Mesodermal cell (in vitro differentiated cells): ENCODE data around the gene PLA2G4E.

ENCODE experiments used
- H3K27ac ChIP-seq: 2 replicates; pipeline ENCODE4 v1.7.0; 2013; ENCODE audit warnings: mild to moderate bottlenecking, low read depth, low read length, moderate library complexity; ENCODE audit not compliant: severe bottlenecking
- H3K36me3 ChIP-seq: 2 replicates; pipeline ENCODE4 v1.7.1; 2013; ENCODE audit warnings: mild to moderate bottlenecking, low read length, moderate library complexity; ENCODE audit not compliant: control insufficient read depth, insufficient read depth
- H3K4me1 ChIP-seq: one replicate; pipeline ENCODE4 v1.7.1; 2013; ENCODE audit warnings: mild to moderate bottlenecking, low read length; ENCODE audit not compliant: insufficient read depth, control insufficient read depth, poor library complexity, severe bottlenecking
- H3K4me3 ChIP-seq: 2 replicates; pipeline ENCODE4 v1.7.0; 2013; ENCODE audit warnings: low read length, control low read depth, mild to moderate bottlenecking; ENCODE audit not compliant: insufficient read depth, poor library complexity, severe bottlenecking; ENCODE audit errors: extremely low read depth
- H3K9me3 ChIP-seq: 2 replicates; pipeline ENCODE4 v1.7.1; 2013; ENCODE audit warnings: mild to moderate bottlenecking, low read length, moderate library complexity; ENCODE audit not compliant: control insufficient read depth
- WGBS, 2 experiments: methylation state at CpG; one replicate each; pipeline ENCODE4 v1.1.5; 2013; ENCODE audit warnings: missing lambda C conversion rate in 2 of 2; ENCODE audit not compliant: insufficient coverage in 2 of 2; 5-methylcytosine and 5-hydroxymethylcytosine counted together

PLA2G4E gene

DNA sequence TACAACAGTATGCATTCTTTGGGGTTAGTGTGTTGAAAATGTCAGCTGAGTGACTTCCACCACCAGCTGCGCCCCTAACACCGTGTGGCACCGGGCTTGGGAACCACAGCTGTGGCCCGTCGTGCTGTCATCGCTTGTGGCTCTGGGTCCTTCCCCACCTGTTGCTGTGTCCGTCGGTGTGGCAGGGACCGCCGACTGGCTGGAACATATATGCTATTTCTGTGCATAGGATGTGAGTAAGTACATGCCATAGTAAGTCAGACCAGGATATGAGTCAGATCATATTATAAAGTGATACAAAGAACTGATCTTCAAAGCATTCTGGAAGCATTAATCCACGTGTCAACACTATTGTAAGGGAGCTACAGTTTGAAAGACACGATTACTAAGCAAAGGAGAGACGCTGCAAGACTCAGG lies 80.4 kb downstream of the PLA2G4E start:
- 94 to 98% methylated on average over 9 to 11 of the region's 13 CpGs for WGBS, 2 experiments
- Histone ChIP-seq H3K27ac (peak overlapping the region; percentile 39), H3K4me1 (peaks cover 60% of the 10 kb centered on the region), H3K9me3 (no peaks in the 10 kb centered on the region), H3K36me3 (peaks cover 45% of the 10 kb centered on the region), H3K4me3 (no peak overlapping the region)

DNA sequence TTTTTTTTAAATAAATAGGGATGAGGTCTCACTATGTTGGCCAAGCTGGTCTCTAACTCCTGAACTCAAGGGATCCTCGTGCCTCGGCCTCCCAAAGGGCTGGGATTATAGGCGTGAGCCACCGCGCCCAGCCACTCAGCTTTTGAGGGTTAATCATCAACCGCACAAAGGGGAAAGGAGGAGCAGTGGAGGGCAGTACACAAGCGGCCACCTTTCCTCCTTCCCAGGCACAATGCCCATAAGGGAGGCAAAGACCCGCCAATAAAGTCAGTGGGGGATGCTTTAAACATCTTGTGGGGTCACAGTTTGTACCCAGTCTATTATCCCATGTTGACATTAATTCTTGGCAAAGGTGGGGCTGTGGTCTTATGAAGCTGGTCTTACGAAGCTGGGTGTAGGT lies 80.9 kb downstream of the PLA2G4E start:
- H3K36me3 ChIP-seq, result peaks cover 45% of the 10 kb centered on the region
- no peaks in the 10 kb centered on the region for H3K9me3 ChIP-seq
- H3K27ac ChIP-seq, result no peak overlapping the region
- H3K4me1 ChIP-seq, result peaks cover 56% of the 10 kb centered on the region
- no peak overlapping the region for H3K4me3 ChIP-seq
- WGBS, 2 experiments, result 100% methylated on average over 1 to 4 of the region's 9 CpGs

DNA sequence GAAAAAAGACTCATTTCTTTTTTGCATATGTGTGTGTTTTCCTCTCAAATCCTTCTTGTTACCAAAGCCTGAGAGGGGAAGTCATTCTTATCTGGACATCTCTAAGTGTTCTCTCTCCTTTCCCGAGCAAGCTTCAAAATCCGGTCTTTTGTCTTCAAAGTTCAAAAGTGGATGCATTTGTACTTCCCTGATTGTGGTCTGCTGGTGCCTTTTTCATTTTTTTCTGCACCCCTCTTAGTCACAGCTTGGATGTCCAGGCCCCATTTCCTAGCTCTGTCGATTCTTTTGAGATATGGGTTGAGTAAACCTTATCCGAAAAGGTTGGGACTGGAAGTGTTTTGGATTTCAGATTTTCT lies 83.3 kb downstream of the PLA2G4E start:
- Histone ChIP-seq H3K9me3 (no peaks in the 10 kb centered on the region), H3K4me1 (peaks cover 53% of the 10 kb centered on the region), H3K36me3 (peaks cover 42% of the 10 kb centered on the region), H3K4me3 (no peak overlapping the region), H3K27ac (peak overlapping the region; percentile 62)
- 100% methylated on average over 1 of the region's 4 CpGs; no CpG with 5 or more reads in 1 of the 2 experiments for WGBS, 2 experiments

DNA sequence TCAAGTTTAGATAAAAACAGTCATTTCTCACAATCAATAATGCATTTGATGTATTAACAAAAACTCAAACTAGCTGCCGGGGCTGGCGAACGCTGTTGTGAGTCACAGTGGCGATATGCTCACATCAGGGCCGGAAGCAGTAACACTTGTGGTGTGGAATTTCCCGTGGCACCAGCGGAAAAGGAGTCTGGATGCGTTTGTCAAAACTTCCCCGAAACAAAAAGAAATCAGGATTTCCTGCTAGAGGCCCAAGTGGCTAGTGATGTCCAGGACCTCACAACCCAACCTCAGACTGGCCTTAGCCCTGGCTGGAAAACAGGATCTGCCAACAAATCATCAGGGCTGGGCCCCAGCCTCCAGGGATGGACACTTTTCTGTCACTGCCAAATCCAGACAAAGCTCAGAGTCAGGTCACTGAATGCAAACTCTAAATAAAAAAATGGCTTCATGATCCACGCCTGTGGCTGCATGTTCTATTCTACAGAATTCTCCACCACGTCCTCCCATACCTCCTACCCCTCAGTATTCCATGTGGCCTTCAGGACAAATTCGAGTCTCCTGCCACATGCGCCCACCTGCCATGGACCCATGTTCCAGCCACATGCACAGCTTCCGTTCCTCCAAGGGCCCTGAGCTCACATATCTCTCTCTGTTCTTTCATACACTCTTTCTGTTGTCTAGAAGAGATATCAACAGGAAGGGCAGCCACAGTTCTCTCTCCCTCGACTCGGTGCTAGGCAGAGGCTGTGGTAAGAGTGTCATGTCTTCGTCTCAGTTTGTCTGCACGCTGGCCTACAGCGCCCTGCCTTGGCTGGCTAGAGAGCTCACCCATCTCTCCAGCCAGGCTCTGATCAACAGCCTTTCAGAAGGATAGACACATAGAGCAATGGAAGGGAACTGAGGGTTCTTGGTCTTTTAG lies 83.9 kb downstream of the PLA2G4E start:
- H3K27ac ChIP-seq, result peak overlapping the region; percentile 62
- WGBS, 2 experiments, result 88 to 90% methylated on average over 15 to 16 of the region's 19 CpGs
- peaks cover 51% of the 10 kb centered on the region for H3K4me1 ChIP-seq
- H3K9me3 ChIP-seq, result no peaks in the 10 kb centered on the region
- no peak overlapping the region for H3K4me3 ChIP-seq
- H3K36me3 ChIP-seq, result peaks cover 45% of the 10 kb centered on the region

DNA sequence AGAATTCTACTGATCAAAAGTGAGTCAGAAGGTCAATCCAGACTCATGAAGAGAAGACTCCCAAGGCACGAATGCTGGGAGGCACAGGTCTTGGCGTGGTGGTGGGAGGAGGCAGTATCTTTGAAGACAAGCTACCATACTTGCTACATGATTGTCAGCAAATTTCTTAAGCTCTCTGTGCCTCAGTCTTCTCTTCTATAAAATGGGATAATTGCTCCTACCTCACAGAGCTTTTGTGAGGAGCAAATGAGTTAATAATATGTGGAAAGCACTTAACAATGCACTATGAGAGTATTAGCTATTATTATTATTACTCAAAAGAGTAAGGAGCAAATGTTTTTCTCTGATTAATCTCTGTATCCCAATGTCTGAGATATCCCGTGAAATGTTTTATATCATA lies 84.7 kb downstream of the PLA2G4E start:
- H3K27ac ChIP-seq, result no peak overlapping the region
- 92% methylated on average over 2 of the region's 3 CpGs; no CpG with 5 or more reads in 1 of the 2 experiments for WGBS, 2 experiments
- peaks cover 44% of the 10 kb centered on the region for H3K4me1 ChIP-seq

DNA sequence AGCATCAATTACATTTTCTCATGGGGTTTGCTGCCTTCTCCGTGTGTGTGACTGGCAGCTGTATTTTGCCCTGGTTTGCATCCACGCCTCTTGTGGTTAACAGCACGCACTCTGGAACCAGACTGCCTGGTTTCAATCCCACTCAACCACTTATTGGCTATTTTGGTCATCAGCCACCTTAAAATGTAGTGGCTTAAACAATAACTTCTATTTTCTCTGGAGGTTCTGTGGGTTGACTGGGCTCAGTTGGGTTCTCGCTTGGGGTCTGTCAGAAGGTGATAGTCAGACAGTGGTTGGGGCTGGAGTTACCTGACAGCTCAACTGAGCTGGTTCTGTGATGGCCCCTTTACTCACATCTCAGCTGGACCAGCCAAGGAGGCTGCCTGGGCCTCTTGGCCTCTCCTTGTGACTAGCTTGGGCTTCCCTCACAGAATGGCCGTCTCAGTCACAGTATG lies 85.2 kb downstream of the PLA2G4E start:
- H3K4me3 ChIP-seq, result no peak overlapping the region
- no peak overlapping the region for H3K27ac ChIP-seq
- WGBS, 2 experiments, result 84 to 90% methylated on average over 5 of the region's 5 CpGs
- peaks cover 39% of the 10 kb centered on the region for H3K4me1 ChIP-seq
- H3K36me3 ChIP-seq, result peaks cover 34% of the 10 kb centered on the region
- H3K9me3 ChIP-seq, result no peaks in the 10 kb centered on the region

More for the DNA sequence above, 84.7 kb downstream of the PLA2G4E start:
- Histone ChIP-seq H3K36me3 (peaks cover 40% of the 10 kb centered on the region), H3K9me3 (no peaks in the 10 kb centered on the region), H3K4me3 (no peak overlapping the region)

DNA sequence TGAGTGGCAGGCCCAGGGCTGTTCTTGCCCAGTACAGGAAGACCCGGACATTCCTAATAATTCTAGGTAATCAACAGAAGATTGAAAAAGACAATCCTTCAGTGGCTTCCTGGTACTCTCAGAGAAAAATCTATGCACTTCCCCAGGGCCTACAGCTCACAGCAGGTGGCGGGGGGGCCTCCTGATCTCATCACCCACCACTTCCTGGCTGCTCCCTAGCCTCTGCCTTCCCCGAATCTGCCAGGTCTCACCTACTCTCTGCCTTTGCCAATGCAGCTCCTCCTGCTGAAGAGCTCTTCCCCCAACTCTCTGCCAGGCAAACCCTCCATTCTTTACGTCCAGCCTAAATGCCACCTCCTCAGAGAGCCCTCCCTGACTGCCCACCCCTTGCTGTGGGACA lies 86.0 kb downstream of the PLA2G4E start:
- H3K4me3 ChIP-seq, result no peak overlapping the region
- peaks cover 34% of the 10 kb centered on the region for H3K4me1 ChIP-seq
- peaks cover 27% of the 10 kb centered on the region for H3K36me3 ChIP-seq
- H3K9me3 ChIP-seq, result no peaks in the 10 kb centered on the region
- no peak overlapping the region for H3K27ac ChIP-seq
- 71 to 79% methylated on average over 2 to 4 of the region's 4 CpGs for WGBS, 2 experiments

DNA sequence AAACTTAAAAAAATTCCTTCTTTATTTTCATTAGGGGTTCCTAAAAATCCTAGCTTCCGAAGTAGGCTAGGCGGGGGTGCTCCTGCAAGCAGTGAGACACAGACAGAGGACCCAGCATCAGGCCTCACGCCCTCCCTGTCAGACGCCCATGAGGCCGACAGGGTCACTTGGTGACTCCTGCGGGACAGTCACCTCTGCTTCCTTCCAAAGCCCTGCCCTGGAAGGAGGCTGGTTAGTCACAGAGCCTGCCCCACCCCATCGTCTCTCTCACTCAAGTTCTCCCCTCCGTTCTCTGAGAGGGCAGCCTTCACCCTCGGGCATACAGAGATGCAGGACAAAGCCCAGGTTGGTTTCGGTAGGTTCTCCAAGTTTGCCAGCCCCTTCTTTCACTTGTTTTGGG lies 87.1 kb downstream of the PLA2G4E start:
- no peak overlapping the region for H3K4me3 ChIP-seq
- H3K27ac ChIP-seq, result no peak overlapping the region
- peaks cover 22% of the 10 kb centered on the region for H3K36me3 ChIP-seq
- H3K4me1 ChIP-seq, result peaks cover 38% of the 10 kb centered on the region
- WGBS, 2 experiments, result 74 to 93% methylated on average over 4 to 6 of the region's 10 CpGs
- no peaks in the 10 kb centered on the region for H3K9me3 ChIP-seq

DNA sequence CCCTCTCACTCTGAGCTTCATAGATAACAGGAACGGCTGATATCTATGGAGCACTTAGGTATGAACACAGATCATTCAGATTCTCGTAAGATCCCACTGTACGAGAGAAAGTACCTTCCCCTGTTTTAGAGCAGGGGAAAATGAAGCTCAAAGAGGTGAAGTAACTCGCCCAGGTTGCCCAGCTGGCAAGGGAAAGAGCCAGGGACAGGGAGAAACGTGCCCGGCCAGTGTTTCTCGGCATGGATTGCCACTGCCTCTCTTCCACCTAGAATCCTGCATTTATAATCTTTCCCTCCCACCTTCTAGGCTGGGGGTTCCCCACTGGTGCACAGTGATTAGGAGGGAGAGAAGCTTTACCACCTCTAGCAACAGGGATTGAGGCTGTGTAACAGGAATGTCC lies 87.5 kb downstream of the PLA2G4E start:
- Histone ChIP-seq H3K4me1 (peaks cover 41% of the 10 kb centered on the region), H3K9me3 (no peaks in the 10 kb centered on the region), H3K36me3 (peaks cover 22% of the 10 kb centered on the region), H3K4me3 (no peak overlapping the region), H3K27ac (no peak overlapping the region)
- 87 to 88% methylated on average over 4 to 5 of the region's 7 CpGs for WGBS, 2 experiments

DNA sequence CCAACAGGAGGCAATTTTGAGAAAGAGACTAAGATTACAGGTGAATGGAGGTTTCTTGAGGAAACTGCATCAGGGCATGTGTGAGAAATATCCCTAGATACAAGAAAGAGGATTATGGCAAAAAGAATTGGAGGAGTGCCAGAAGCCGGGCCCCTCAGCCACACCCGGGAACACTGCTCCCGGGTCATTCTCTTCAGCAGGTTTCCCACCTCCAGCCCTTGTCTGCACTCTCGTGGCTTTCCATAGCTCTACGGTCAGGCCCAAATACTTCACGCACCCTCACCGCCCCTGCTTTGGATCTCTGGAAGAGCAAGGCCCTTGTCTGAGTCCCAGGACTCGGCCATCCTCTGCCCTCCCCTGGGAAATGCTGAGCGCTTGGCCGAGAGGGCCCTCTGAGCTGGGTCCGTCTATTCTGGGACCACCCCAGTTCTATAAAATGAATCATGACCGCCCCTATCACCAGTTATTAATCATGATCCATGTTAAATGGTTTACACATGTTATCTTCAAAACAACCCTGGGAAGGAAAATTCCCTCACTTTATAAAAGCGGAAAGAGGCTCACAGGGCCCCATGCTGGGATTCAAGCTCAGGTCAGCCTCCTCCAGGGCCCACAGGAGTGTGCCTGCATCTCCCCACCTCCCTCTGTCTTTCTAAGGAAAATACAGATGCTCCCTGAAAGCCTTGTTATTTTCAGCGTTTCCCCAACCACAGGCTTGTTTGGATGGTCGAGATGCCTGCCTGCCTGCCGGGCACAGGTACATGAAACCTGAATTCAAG lies 88.1 kb downstream of the PLA2G4E start:
- Histone ChIP-seq H3K27ac (no peak overlapping the region), H3K36me3 (peaks cover 21% of the 10 kb centered on the region), H3K9me3 (no peaks in the 10 kb centered on the region), H3K4me3 (no peak overlapping the region), H3K4me1 (peaks cover 39% of the 10 kb centered on the region)
- 74 to 82% methylated on average over 12 to 14 of the region's 16 CpGs for WGBS, 2 experiments
